NCI-H2029 (cell line): ENCODE measurements around the gene BMPR1B.
"Not testable (repeated sequence)": the region's sequence is repeated elsewhere in the genome, so short reads cannot be mapped to it uniquely, and the experiment has no call there.

Source experiments
- DNase-seq: peaks from one replicate; lab custom pipeline; 2025; lab: John Stamatoyannopoulos, UW

BMPR1B gene

DNA sequence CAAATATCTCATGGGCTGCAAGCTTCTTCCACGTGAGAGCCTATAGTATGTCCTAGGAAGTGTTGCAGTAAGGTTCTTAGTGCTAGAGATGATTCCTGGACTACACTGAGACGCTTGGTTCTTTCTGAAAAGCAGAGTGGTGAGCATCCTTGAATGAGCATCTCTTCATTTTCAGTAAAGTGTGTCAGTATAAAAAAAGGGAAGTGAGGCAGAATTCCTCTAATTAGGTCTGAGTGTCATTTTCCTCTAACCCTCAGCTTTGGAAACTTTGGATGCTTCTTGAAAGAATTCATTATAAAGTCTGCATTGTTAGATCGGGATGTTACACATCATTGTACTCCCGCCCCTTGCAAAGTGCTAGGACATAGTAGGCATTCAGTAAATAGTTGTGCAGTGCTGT lies 5.2 kb downstream of the BMPR1B start:
- DNase-seq, result no peak

DNA sequence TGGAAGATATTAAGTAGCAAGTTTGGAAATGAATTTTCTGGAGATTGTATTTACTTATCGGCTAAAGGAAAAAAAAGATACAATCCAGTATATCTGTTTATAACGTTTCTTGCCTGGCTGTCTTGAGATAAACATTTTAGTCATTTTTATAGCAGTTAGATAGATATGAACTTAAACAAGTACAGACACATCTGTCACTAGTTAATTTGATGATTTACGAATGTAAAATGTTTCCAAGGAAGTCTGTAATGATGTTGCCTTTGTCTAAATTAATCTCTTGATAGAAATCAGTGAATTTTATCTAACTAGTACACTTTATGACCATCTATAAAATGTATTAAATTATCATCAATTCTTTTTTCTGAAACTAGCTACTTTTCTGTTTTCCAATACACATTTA lies 5.7 kb downstream of the BMPR1B start:
- DNase-seq, result no peak

DNA sequence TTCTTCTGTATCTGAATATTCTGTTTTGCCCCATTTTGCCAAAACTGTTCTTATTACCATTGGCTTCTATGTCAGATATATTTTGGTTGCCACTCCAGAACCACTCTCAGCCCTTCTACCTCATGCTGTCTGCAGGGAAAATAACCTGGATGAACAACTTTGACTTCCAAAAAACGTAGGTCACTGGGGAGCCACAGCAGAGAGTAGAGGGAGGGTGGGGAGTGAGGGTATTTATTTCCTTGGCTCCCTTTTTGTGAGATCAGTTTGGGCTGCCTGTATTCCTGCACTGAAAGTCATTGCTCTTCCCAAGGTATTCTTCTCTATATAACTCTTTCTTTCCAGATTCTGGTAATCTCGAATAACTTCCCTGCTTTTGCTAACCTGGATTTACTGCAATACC lies 6.3 kb downstream of the BMPR1B start:
- DNase-seq, result no peak

DNA sequence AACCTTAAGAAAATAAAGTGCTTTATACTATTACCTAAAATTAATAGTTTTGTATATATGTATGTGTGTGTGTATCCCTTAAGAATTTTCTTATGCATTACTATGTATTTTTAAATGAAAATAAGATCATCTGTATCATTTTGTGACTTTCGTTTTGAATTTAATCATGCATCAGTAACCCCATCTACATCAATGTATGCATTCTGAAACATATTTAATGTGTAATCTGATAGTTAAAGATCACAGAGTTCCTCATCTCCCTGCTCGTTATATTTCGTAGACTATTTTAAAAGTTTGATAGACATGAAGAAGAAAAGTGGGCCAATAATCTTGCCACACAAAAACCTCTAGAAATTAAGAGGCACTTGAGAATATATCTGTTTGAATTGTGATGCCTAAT lies 7.4 kb downstream of the BMPR1B start:
- DNase-seq, result no peak

- no peak for DNase-seq
Measured at GRCh38 chr4:94765648-94766047, 7.9 kb downstream of the BMPR1B start.

DNA sequence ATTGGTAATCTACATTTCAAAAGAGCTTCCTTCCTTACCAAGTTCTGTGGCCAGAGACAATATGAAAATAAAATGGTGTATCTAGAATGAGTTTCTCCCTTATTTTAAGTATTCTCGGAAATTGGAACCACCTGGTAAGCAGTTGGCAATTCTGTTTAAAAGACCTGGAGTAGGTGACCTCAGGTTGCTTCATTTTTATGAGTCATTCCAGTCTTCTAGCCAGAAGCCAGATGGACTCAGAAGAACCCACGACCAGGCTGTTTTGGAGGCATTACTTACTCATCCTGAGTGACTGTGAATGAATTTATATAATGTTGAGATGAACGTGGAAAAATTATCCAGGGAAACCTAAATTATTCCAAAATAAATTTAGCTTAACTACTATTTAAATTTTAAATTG lies 9.1 kb downstream of the BMPR1B start:
- DNase-seq, result no peak

- DNase-seq, result no peak
Measured at GRCh38 chr4:94767446-94767845, 9.7 kb downstream of the BMPR1B start.

- DNase-seq, result no peak
Measured at GRCh38 chr4:94782707-94783106, 25.0 kb downstream of the BMPR1B start.

GRCh38 chr4:94791701-94792100 lies 33.9 kb downstream of the BMPR1B start:
- no peak for DNase-seq

GRCh38 chr4:94798808-94799207 lies 41.1 kb downstream of the BMPR1B start:
- DNase-seq, result no peak

- DNase-seq, result no peak
Measured at GRCh38 chr4:94801016-94801415, 43.3 kb downstream of the BMPR1B start.

GRCh38 chr4:94802091-94802490 lies 44.3 kb downstream of the BMPR1B start:
- DNase-seq, result no peak

- no peak for DNase-seq
Measured at GRCh38 chr4:94803181-94803580, 45.4 kb downstream of the BMPR1B start.

- no peak for DNase-seq
Measured at GRCh38 chr4:94804650-94805049, 46.9 kb downstream of the BMPR1B start.

GRCh38 chr4:94806376-94806775 lies 48.6 kb downstream of the BMPR1B start:
- DNase-seq, result no peak

DNA sequence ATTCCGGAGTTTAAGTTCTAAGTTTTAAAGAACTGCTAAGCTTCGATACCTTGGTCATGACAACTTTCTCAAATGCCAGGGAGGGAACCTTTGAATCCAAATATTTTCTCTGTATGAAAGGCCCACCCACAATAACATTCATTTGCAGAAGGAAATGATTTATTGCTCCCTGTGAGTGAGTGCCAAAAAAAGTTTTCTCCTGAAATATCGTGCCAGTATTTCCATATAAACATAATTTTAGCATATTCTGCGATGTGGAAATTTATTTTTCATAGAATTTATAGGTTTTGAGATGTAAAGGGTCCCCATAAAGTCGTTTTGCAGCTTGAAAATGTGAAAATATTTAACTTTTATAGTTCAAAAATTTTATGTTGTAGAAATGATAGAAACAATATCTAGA lies 53.9 kb downstream of the BMPR1B start:
- DNase-seq, result no peak

- no peak for DNase-seq
Measured at GRCh38 chr4:94813221-94813620, 55.5 kb downstream of the BMPR1B start.

DNA sequence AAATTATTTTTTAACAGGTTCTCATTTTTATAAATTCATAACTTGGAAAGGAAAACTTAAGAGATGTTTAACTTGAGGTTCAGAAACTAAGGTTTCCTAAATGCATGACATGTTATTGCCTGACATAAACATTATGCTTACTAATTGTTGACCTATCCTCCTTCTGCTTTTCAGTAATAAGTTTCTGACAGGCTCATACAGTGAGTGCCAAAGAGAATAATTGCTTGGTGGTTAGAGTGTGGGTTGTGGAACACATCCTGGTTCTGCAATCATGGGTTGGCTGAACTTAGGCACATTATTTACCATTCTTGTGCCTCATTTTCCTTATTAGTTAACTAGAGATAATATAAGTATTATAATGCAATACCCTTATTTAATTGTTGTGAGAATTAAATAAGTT lies 56.5 kb downstream of the BMPR1B start:
- no peak for DNase-seq

DNA sequence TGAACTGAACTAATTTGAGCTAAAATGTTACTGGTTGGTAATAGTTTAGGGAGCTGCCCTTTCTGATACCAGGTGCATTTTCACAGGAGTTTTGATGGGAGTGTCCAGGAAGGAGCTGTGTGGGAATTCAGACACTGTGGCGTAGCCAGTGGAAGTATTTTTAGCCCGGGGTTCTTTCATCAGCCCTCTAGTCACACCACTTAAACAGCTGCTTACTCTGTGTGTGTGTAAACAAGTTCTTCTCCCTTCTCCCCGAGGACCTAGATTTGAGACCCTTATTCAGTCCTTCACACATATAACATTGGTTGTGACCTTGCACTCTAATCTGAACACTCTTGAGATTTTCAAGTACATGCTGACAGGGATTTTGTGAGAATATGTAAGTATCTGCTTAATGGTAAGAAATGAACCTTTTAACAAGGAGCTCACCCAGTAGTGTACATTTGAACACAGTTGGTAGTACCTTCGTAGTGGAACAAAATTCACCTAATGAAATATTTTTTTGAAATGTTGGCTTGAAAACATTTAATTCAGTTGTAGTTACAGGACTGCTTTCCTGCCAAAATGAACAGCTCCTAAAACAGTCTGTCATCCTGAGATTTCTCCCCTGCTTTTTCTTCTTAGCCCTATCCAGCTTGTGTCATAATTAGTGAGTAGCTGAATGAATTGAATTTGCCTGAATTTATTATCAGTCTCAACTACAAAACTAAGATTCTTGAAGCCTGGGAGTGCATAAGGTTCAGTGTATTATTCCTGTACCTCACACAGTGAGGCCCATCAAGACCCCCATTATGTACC lies 61.8 kb downstream of the BMPR1B start:
- DNase-seq, result no peak

- DNase-seq, result no peak
Measured at GRCh38 chr4:94826206-94826605, 68.5 kb downstream of the BMPR1B start.

DNA sequence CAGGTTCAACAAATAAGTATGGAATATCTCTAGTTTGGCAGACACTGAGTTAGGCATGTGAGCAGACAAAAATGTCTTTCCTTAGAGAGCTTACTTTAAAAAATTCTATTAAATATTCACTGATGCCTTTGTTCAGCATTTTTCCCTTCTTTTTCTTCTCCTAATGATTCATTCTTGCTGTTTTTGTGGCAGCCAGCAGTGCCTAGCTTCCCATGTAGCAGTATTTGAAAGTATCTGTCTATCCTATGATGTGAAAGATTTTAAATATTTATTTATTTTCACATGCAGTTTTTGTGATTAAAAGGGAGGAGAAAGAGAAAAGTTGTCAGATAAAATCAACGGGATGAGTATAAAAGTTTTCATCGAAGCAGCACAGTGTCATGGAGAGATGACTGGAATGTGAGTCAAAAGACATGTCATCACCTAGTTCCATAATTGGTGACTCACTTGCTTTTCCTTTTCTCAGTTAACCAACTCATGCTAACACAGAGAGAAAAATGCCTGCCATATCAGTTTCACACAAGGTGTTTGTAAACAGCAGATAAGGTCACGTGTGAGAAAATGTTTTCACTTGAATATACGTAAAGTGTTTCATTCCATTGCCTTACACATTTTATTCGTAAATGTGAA lies 69.8 kb downstream of the BMPR1B start:
- DNase-seq, result no peak

GRCh38 chr4:94828882-94829281 lies 71.1 kb downstream of the BMPR1B start:
- no peak for DNase-seq

- no peak for DNase-seq
Measured at GRCh38 chr4:94831607-94832006, 73.9 kb downstream of the BMPR1B start.

DNA sequence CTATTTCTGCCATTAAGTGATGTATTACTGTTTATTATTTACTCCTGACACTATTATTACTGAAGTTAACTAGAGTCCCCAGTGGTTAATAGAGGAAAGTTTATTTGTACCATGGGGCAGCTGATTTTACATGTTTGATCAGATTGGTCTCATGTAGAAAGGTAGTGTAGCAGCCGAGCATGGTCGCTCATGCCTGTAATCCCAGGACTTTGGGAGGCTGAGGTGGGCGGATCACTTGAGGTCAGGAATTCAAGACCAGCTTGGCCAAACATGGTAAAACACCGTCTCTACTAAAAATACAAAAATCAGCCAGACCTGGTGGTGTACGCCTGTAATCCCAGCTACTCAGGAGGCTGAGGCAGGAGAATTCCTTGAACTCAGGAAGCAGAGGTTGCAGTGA lies 74.6 kb downstream of the BMPR1B start:
- DNase-seq, result not testable (repeated sequence)
